Measurements from ENCODE around the gene F2RL2.

Gene F2RL2

DNA sequence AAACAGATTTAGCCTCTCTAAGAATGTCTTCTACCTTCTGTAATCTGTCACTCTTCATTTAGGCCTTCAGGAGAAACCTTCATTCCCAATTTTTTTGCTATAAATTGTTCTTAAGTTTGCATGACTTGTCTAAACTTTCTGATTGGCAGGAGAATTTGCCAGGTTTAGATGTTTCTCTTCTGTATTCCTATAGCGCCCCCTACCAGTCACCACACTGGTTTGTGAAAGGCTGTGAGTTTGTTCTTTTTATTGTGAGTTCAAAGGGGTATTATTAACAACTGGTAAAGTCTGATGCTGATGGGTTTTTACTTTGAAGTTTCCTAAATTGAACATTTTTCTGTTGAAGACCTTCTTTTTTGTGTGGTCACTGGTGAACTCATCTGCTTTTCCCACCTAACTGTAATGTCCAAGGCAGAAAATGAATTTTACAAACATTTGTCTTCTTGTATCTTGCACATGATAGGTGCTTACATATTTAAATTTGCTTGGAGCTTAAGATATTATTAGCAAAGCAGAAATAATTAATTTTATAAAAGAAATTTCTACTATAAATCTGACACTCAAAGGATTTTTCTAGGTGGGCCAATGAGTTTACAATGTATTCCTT, 18.4 kb upstream of the F2RL2 start:
- no peak overlapping the region for H3K9ac ChIP-seq (ENCODE audit: low read length)
- H3K9me3 ChIP-seq (ENCODE audit: insufficient read depth, low read length) = no peaks in the 10 kb centered on the region
- H3K36me3 ChIP-seq (ENCODE audit: low read length) = no peaks in the 10 kb centered on the region
- no peak overlapping the region for H3K27ac ChIP-seq (ENCODE audit: low read depth, low read length)
- H2AFZ ChIP-seq (ENCODE audit: low read depth, low read length, severe bottlenecking) = no peak overlapping the region
- no peak for TF ChIP-seq EZH2phosphoT487 (conservative IDR thresholded peaks at IDR 0.05; ENCODE audit: low read length)
- TF ChIP-seq, protein P1, sequence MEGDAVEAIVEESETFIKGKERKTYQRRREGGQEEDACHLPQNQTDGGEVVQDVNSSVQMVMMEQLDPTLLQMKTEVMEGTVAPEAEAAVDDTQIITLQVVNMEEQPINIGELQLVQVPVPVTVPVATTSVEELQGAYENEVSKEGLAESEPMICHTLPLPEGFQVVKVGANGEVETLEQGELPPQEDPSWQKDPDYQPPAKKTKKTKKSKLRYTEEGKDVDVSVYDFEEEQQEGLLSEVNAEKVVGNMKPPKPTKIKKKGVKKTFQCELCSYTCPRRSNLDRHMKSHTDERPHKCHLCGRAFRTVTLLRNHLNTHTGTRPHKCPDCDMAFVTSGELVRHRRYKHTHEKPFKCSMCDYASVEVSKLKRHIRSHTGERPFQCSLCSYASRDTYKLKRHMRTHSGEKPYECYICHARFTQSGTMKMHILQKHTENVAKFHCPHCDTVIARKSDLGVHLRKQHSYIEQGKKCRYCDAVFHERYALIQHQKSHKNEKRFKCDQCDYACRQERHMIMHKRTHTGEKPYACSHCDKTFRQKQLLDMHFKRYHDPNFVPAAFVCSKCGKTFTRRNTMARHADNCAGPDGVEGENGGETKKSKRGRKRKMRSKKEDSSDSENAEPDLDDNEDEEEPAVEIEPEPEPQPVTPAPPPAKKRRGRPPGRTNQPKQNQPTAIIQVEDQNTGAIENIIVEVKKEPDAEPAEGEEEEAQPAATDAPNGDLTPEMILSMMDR (IDR thresholded peaks at IDR 0.05; ENCODE audit: insufficient read depth, low read length, poor library complexity, severe bottlenecking) = peak; percentile 68
- H4K20me1 ChIP-seq (ENCODE audit: low read depth, low read length) = no peaks in the 10 kb centered on the region
- H3F3A ChIP-seq (ENCODE audit: insufficient read depth) = no peaks in the 10 kb centered on the region
- H3K4me2 ChIP-seq (ENCODE audit: low read depth, low read length, poor library complexity, severe bottlenecking) = no peak overlapping the region
- H3K79me2 ChIP-seq (ENCODE audit: insufficient read depth, low read length) = no peaks in the 10 kb centered on the region
- H3K4me3 ChIP-seq (ENCODE audit: insufficient read depth, low read length, poor library complexity, severe bottlenecking) = no peak overlapping the region
- H3K9me2 ChIP-seq (replicated peaks; ENCODE audit: insufficient read depth, low read length) = no peaks in the 10 kb centered on the region
- H3K27me3 ChIP-seq (ENCODE audit: low read length) = no peaks in the 10 kb centered on the region

DNA sequence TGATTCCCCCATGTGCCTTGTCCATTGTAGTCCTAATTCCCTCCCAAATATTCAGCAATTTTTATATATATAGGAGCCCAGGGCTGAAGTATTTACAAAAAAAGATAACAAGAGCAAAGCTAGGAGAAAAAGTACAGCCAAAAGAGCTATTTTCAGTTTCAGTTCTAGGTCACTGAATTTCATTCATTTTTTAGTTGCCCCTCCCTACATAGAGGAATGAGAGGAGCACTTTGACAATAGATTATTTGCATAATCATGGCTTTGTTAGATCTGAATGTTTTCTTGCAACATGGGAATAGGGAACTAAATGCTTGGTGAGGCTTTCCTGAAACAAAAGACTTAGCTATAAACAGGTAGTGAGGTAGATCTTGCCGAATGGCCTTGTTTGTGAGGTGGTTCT, 15.3 kb upstream of the F2RL2 start:
- H3K36me3 ChIP-seq (ENCODE audit: low read length) = no peaks in the 10 kb centered on the region
- no peaks in the 10 kb centered on the region for H3K9me2 ChIP-seq (replicated peaks; ENCODE audit: insufficient read depth, low read length)
- H2AFZ ChIP-seq (ENCODE audit: low read depth, low read length, severe bottlenecking) = no peak overlapping the region
- H3K27ac ChIP-seq (ENCODE audit: low read depth, low read length) = no peak overlapping the region
- no peaks in the 10 kb centered on the region for H3K9me3 ChIP-seq (ENCODE audit: insufficient read depth, low read length)
- TF ChIP-seq EZH2phosphoT487 (conservative IDR thresholded peaks at IDR 0.05; ENCODE audit: low read length) = no peak
- TF ChIP-seq, protein P1 (IDR thresholded peaks at IDR 0.05; ENCODE audit: insufficient read depth, low read length, poor library complexity, severe bottlenecking) = no peak
- H3K27me3 ChIP-seq (ENCODE audit: low read length) = no peaks in the 10 kb centered on the region
- no peak overlapping the region for H3K4me3 ChIP-seq (ENCODE audit: insufficient read depth, low read length, poor library complexity, severe bottlenecking)
- no peak overlapping the region for H3K4me2 ChIP-seq (ENCODE audit: low read depth, low read length, poor library complexity, severe bottlenecking)
- H4K20me1 ChIP-seq (ENCODE audit: low read depth, low read length) = no peaks in the 10 kb centered on the region
- H3K79me2 ChIP-seq (ENCODE audit: insufficient read depth, low read length) = no peaks in the 10 kb centered on the region
- no peak overlapping the region for H3K9ac ChIP-seq (ENCODE audit: low read length)
- no peaks in the 10 kb centered on the region for H3F3A ChIP-seq (ENCODE audit: insufficient read depth)

DNA sequence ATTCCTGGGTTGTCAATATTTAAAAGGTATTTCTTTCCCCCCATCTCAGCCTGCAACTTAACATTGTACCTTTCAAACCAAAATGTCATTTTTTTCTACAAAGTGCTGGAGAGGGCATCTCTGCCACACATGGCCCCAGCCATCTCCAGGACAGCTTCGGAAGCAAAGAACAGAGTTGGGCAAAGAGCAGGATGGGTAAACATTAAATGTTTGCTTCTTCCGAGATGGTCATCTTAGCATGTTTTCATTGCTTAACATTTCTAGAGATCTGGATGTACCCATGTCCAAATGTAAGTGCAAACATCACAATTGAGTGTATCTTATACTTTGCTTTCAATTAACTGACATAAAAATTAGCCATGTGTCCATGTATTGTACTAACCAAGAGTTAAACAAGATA, 14.3 kb upstream of the F2RL2 start:
- H3K4me2 ChIP-seq (ENCODE audit: low read depth, low read length, poor library complexity, severe bottlenecking) = no peak overlapping the region
- no peaks in the 10 kb centered on the region for H3K79me2 ChIP-seq (ENCODE audit: insufficient read depth, low read length)
- no peaks in the 10 kb centered on the region for H3K9me3 ChIP-seq (ENCODE audit: insufficient read depth, low read length)
- no peak overlapping the region for H2AFZ ChIP-seq (ENCODE audit: low read depth, low read length, severe bottlenecking)
- no peak overlapping the region for H3K4me3 ChIP-seq (ENCODE audit: insufficient read depth, low read length, poor library complexity, severe bottlenecking)
- H3F3A ChIP-seq (ENCODE audit: insufficient read depth) = no peaks in the 10 kb centered on the region
- no peaks in the 10 kb centered on the region for H3K36me3 ChIP-seq (ENCODE audit: low read length)
- TF ChIP-seq EZH2phosphoT487 (conservative IDR thresholded peaks at IDR 0.05; ENCODE audit: low read length) = no peak
- TF ChIP-seq, protein P1 (IDR thresholded peaks at IDR 0.05; ENCODE audit: insufficient read depth, low read length, poor library complexity, severe bottlenecking) = no peak
- no peak overlapping the region for H3K9ac ChIP-seq (ENCODE audit: low read length)
- no peaks in the 10 kb centered on the region for H4K20me1 ChIP-seq (ENCODE audit: low read depth, low read length)
- no peaks in the 10 kb centered on the region for H3K9me2 ChIP-seq (replicated peaks; ENCODE audit: insufficient read depth, low read length)
- no peak overlapping the region for H3K27ac ChIP-seq (ENCODE audit: low read depth, low read length)
- H3K27me3 ChIP-seq (ENCODE audit: low read length) = no peaks in the 10 kb centered on the region

Data from SU-DHL-6 (cell line).